ENCODE measurements around the gene YARS2.

- TF ChIP-seq CTCF (IDR thresholded peaks at IDR 0.05): no peak
- no peak for TF ChIP-seq ZFX (IDR thresholded peaks at IDR 0.05; ENCODE audit: borderline replicate concordance)
Observed at GRCh38 chr12:32718926-32719325, 36.8 kb downstream of the YARS2 start.
